Measurements from ENCODE around the gene MED28.

- TF ChIP-seq CTCF (conservative IDR thresholded peaks at IDR 0.05; ENCODE audit: low read length): no peak
- TF ChIP-seq EZH2phosphoT487 (IDR thresholded peaks at IDR 0.05; ENCODE audit: borderline replicate concordance): no peak
Measured at GRCh38 chr4:17680559-17681280, 66.3 kb downstream of the MED28 start.
